Activated T-cell treated with anti-CD3 and anti-CD28 coated beads for 48 hours (primary cell): ENCODE data around the gene ABLIM3.

Experiments
- DNase-seq: peaks from one replicate; pipeline ENCODE4 v3.0.0-alpha.2; 2020; ENCODE audit warnings: low read depth

Gene ABLIM3

DNA sequence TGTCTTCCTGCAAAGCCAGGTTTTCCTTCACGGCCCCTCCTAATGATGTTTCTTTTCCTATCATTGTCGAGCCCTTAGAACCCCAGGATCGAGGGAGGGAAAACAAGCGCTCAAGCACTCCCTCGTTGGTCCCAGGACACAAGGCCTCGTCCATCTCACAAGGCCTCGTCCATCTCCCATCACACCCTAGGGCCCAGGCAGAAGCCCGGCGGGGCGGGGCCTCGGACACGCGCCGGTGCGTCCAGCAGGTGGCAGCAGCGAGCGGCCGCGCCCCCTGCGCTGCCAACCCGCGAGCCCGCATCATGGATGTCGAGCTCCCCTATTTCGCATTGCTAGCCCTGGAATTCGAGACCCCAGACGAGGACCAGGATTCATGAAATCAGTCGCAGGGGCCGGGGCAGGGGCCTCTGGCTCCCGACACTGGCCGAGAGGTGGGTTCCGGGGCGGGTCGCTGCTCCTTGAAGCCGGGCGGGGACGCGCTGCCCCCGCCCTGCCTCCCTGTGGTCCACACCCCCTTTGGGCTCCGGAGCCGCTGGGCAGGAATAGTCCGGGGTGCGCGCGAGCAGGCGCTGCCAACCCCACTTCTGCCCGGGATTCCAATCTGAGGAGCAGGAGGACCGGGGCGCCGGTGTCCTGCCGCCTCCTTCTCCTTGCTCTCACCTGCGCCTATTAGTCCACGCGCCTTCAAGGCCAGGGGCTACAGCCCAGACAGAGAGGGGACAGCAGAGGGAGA, at the start of gene ABLIM3:
TSS of gene ABLIM3 (plus strand) at position 270 of the 733 bp plus-strand sequence. CDS start 603 bp downstream, outside the sequence.
- DNase-seq, result peak; percentile 78

DNA sequence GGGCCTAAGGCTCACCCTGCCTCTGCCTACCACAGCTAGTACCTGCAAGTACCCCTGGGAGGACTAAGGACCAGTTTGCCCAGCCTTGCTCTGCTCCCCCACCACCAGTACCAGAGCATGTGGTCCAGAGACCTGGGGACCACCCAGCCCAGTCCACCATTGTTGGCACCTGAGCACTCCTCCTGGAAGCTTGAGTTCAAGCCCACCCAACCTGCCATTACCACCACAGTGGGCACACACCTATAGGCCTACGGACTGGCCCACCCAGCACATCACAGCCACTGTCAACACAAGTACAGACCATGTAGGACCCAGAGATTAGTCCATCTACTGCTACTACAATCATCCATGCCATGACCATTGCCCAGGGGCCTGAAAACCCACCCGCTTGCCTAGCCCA, 47.7 kb upstream of the ABLIM3 start:
- DNase-seq, result no peak

DNA sequence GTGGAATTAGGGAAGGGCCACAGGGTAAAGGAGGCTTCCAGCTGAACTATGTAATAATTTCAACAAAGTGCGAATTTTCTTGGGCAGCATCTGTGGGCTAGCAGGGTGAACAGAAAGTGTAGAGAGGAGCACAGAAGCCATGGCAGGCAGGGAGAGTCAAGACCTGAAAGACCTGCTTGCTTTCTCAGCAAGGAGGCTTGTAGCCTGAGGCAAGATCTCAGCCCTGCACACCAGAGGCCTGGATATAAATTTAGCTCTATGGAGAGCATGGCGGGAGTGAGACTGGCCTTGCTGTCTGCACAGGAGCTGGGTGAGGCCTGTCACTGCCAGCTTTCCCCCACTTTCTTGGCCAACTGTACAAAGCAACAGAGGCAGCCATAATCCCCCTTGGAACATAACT, 46.3 kb upstream of the ABLIM3 start:
- no peak for DNase-seq

DNA sequence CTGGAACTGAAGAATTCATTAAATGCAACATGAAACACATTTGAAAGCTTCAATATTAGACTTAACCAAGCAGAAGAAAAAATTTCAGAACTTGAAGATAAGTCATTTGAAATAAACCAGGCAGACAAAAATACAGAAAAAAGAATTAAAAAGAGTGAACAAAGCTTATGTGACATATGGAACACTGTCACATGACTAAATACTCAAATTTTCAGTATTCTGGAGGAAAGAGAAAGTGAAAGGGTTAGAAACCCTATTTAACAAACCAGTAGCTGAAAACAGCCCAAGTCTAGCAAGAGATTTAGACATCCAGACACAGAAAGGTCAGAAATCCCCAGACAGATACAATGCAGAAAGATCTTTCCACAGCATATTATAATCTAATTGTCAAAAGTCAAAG, 41.4 kb upstream of the ABLIM3 start:
- no peak for DNase-seq

DNA sequence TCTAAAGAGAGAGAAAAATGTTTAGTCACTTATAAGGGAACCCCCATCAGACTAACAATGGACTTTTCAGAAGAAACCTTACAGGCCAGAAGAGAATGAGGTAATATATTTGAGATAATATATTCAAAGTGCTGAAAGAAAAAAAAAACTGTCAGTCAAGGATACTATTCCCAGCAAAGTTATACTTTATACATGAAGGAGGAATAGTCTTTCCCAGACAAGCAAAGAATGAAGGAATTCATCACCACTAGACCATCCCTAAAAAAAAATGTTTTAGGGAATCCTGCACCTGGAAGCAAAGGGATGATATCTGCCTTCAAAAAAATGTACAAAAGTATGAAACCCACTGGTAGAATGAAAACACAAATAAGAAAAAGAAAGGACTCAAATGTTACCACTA, 41.0 kb upstream of the ABLIM3 start:
- no peak for DNase-seq

DNA sequence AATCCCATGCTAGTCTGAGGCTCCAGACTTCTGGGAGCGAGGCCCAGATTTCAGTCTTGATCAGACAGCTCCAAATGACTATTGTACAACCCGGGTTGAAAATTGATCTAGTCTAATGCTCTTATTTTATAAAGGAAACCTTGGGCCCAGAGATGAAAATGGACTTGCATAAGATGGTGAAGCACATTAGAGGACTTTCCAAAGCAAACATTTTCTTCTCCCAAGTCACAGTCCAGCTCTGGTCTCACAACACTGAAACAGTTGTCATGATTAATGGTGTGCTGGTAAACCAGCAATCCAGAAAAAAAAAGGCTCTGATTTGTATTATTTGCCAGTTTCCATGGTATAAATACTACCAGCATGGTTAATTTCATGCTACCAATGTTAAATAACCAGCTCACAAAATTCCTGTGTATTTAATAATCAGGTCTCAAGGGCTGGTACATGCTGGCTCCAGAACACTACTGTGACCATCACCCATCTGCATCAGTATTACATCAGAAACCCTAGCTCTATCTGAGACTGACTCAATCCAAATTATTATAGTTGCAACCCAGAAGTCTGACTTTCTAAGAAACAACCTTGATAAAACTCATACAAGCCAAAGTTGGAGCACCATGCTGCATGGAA, 32.5 kb upstream of the ABLIM3 start:
- DNase-seq, result no peak

DNA sequence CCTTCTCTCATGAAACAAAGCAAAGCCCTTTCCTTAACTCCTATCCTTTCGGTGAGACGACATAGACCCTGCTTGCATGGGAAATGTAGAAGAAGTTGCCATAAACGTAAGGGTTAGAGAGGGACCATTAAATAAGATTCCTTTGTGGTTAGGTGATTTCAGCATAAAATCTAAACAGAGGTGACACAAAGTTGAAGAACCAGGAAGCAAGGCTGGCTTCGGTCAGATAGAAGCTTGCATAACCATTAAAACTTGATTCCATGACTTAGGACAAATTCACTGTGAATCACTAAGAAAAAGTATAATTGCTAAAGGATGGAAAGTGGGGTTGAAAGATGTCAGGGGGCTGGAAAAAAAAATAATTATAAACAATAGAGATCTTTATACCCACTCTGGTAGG, 30.9 kb upstream of the ABLIM3 start:
- no peak for DNase-seq

GRCh38 chr5:149113669-149114068, 27.6 kb upstream of the ABLIM3 start:
- no peak for DNase-seq

GRCh38 chr5:149114403-149115312, 26.6 kb upstream of the ABLIM3 start:
- DNase-seq, result peak; percentile 3

DNA sequence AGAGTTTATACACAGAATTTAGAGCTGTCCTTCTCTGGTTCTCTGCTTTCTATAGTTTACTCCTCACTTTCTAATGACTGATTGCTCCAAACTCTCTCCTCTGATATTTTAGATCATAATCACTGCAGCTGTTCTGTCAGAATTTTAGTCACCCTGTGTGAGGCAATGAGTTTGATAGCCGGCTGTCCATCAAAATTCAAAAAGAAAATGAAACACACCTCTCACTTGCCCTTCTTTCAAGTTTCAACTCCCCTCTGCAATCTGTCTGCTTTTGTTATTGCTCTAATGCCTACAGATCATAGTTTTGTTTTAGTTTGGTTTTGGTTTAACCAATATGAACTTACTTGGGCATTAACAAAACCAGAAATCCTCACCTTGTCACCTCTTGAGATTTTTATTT, 23.3 kb upstream of the ABLIM3 start:
- no peak for DNase-seq

DNA sequence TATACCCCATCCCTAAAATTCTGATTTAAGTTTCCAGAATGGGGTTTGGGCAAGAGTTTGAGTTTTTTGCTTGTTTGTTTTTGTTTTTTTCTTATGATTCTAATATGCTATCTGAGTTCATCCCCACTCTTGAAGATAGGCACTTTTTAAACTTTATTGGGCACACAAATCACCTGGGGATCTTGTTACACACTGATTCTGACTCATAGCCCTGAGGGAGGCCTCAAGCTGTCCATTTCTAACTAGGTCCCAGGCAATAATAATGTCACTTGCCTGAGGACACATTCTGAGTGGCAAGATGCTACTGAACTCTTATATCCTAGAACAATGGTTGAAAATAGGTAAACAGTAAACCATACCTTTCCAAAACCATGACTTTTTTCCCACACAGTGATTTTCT, 22.8 kb upstream of the ABLIM3 start:
- DNase-seq, result no peak

DNA sequence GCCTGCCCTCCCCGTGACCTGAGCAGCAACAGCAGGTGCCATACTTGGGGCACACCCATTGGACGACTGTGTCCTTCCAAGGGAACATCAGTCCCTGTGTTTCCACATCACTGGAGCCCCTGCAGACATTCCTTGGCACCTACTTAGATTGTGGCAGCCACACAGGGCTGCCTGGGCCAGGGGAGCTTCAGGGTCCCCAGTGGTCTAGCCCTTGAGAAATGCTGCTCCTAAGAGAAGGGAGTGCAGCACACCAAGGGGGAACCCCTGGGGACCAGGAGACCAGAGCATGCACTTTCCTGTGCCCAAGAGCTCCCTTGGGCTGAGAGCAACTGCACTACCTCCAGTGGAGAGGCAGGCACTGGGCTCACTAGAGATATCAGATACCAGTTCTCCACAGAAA, 20.1 kb upstream of the ABLIM3 start:
- no peak for DNase-seq

- no peak for DNase-seq
Measured at GRCh38 chr5:149123211-149123610, 18.1 kb upstream of the ABLIM3 start.

- no peak for DNase-seq
Measured at GRCh38 chr5:149125386-149125891, 15.9 kb upstream of the ABLIM3 start.

- no peak for DNase-seq
Measured at GRCh38 chr5:149126906-149127305, 14.4 kb upstream of the ABLIM3 start.

DNA sequence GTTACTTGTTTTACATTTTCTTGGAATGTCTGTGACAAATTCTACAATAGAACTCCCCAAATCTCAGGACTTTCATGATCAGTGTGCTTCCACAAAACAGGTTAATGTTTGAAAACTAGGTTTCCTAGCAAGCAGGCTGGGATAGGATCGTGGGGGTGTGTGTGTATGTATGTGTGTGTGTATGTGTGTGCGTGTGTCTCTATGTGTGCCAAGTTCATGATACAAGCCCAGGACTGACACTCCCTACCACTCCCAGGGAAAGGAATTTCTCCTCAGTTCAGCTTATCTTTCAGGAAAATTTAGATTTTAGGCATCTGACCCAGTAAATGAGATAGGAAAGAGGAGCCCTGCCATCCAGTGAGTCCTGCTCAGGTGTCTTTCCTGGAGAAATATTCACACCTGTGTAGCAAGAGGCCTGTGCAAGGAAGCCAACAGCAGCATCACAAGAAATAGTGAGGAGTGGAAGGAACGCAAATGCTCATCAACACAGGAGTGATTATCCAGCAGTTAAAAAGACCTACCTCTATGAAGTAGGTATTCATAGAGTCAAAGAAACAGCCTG, 13.8 kb upstream of the ABLIM3 start:
- DNase-seq, result no peak

DNA sequence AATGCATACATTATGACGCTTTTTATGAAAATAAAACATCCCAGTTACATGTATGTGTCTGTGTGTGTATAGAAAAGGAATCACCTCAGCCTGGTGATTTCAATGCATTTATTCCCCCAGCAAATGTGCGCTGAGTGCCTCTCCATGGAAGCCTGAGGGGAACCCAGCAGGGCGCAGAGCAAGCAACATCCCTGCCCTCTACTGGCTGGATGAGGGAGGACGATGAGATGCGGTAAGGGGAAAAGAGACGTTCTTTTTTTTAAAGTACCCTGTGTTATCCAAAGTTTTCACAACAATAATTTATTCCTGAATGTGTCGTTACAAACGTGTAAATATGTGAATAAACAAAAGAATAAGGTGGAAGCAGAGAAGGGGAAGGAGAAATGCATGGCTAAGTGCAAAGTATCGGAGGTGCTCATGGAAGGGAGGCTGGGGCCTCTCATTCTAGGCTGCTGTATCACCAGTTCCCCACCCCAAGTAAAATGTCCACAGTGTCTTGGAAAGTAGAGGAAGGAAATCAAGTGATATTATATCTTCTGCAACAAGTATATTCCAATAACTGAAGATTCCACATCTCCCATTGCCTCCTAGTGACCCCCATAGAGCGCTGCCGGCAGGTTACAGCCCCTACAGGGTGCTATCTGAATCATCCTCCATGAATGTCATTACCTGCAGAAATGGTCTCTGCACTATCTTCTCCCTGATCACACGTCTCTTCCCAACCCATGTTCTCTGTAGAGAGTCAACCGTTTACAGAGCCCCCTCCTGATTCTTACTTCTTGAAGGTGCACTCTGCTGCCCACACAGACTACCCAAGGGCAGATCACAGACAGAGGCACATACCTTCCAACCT, 13.0 kb upstream of the ABLIM3 start:
- no peak for DNase-seq

GRCh38 chr5:149129181-149129580, 12.1 kb upstream of the ABLIM3 start:
- no peak for DNase-seq

DNA sequence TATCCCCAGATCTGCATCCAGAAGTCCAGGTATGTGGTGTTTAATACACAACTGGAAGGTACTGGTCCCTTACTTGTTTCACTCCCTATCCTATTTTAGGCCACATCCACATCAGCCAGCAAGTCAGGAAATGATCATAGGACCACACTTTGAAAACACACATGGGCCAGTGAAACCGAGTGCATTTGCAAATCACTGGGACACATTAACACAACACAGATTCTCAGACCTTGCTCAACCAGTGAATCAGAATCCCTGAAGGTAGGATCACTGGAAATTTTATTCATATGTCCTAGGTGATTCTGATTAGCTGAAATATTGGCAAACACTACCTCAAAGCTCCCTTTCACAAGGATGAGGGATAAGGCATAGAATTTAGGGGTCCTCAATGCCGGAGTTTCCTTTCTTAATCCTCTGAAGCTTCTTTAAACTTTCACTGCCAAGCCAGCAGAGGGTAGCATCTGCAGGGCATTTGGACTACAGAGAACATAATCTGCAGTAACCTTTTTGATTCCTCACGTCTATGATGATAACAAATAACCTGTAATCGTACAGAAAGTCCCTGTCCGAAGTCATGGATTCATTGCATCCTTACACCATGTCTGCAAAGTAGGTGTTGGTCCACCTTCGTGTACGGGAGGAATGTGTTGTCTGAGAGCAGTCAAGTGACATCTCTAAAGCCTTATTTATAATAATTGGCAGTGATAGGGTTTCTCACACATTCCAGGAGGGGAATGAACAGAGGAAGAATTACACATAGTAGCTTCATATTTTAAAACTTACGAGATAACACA, 11.0 kb upstream of the ABLIM3 start:
- no peak for DNase-seq

DNA sequence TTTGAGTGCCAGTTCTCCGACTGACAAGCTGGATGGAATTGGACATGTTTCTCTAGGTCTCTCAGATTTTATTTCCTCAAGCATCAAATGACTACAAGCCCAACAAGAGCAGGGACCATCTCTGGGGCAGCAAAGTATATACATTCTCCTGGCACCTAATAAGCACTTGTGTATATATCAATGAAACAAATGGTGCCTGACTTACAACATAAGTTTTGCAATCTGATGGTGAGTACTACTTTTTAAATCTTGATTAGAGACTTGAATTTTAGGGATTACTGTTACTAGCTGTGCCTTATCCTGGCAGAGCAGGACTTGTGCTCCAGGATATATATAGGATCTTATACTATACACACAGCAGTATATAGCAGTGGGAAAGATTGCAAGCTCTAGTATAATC, 8.8 kb upstream of the ABLIM3 start:
- DNase-seq, result no peak
